GM23338 (cell line): ENCODE results near the gene SNUPN.

Experiments used
- CREB1 ChIP-seq: fragments of 250-450 bp; sonication (Bioruptor Pico); IDR thresholded peaks from 2 replicates; pipeline ENCODE4 v1.5.0; 2020; ENCODE audit warnings: low read depth, mild to moderate bottlenecking, moderate library complexity
- EZH2phosphoT487 ChIP-seq: fragments of 200-600 bp; sonication (generic); IDR thresholded peaks from one replicate; pipeline ENCODE4 v1.8.1; 2018; ENCODE audit warnings: antibody characterized with exemption; ENCODE audit not compliant: unreplicated experiment
- JUNB ChIP-seq: IDR thresholded peaks from one replicate; pipeline ENCODE4 v1.6.1; 2016; ENCODE audit warnings: antibody characterized with exemption; ENCODE audit not compliant: unreplicated experiment
- NANOG ChIP-seq: IDR thresholded peaks from 2 replicates; pipeline ENCODE4 v1.6.1; 2016; ENCODE audit warnings: antibody characterized with exemption, borderline replicate concordance
- POLR2AphosphoS5 ChIP-seq: IDR thresholded peaks from 2 replicates; pipeline ENCODE4 v1.6.1; 2016; ENCODE audit warnings: antibody characterized with exemption, low read depth
- STAT1 ChIP-seq: IDR thresholded peaks from one replicate; pipeline ENCODE4 v1.6.1; 2016; ENCODE audit warnings: antibody characterized with exemption; ENCODE audit not compliant: unreplicated experiment
- TF ChIP-seq, protein P1 (sequence below), 2 experiments: fragments of 200-600 bp in 1 of 2; sonication (generic) in 1 of 2; conservative IDR thresholded peaks; 2 replicates each; pipeline versions ENCODE4 v1.5.1 to v1.6.1; 2016 to 2017; ENCODE audit warnings: antibody characterized with exemption in 2 of 2, low read depth in 2 of 2, mild to moderate bottlenecking in 2 of 2, moderate library complexity in 1 of 2
- TF ChIP-seq, protein P2 (sequence below): IDR thresholded peaks from one replicate; pipeline ENCODE4 v1.6.1; 2018; ENCODE audit warnings: antibody characterized with exemption; ENCODE audit not compliant: unreplicated experiment
- TF ChIP-seq, protein P3 (sequence below): IDR thresholded peaks from 2 replicates; pipeline ENCODE4 v1.6.1; 2016; ENCODE audit warnings: antibody characterized with exemption

DNA sequence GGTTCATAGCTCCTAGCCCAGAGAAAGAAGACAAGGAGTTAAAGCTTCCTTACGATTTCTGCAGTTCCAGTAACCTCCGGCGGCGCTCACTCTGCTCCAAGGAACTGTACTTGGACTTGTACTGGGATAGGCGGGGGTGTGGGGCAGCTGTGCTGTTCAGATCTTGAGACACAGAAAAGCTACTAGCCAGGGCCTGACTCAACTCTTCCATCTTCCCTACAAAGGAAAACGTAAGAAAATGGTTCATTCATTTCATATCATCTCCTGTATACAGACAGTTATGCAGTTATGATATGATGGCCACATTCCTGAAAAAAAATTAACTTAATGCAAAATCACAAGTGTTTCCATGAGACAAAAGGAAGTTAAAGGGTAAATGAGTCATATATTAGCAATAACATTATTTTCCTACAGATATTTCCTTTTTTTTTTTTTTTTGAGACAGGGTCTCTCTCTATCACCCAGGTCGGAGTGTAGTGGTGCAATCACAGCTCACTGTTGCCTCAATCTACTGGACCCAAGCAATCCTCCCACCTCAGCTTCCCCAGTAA is 4.6 kb downstream of the SNUPN start:
- TF ChIP-seq, protein P1, sequence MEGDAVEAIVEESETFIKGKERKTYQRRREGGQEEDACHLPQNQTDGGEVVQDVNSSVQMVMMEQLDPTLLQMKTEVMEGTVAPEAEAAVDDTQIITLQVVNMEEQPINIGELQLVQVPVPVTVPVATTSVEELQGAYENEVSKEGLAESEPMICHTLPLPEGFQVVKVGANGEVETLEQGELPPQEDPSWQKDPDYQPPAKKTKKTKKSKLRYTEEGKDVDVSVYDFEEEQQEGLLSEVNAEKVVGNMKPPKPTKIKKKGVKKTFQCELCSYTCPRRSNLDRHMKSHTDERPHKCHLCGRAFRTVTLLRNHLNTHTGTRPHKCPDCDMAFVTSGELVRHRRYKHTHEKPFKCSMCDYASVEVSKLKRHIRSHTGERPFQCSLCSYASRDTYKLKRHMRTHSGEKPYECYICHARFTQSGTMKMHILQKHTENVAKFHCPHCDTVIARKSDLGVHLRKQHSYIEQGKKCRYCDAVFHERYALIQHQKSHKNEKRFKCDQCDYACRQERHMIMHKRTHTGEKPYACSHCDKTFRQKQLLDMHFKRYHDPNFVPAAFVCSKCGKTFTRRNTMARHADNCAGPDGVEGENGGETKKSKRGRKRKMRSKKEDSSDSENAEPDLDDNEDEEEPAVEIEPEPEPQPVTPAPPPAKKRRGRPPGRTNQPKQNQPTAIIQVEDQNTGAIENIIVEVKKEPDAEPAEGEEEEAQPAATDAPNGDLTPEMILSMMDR (conservative IDR thresholded peaks at IDR 0.05; ENCODE audit: low read depth in 2 of 2): no peak
- TF ChIP-seq NANOG: no peak
- no peak for TF ChIP-seq EZH2phosphoT487
- no peak for TF ChIP-seq CREB1 (CRISPR knock-in tag)
- TF ChIP-seq, protein P2, sequence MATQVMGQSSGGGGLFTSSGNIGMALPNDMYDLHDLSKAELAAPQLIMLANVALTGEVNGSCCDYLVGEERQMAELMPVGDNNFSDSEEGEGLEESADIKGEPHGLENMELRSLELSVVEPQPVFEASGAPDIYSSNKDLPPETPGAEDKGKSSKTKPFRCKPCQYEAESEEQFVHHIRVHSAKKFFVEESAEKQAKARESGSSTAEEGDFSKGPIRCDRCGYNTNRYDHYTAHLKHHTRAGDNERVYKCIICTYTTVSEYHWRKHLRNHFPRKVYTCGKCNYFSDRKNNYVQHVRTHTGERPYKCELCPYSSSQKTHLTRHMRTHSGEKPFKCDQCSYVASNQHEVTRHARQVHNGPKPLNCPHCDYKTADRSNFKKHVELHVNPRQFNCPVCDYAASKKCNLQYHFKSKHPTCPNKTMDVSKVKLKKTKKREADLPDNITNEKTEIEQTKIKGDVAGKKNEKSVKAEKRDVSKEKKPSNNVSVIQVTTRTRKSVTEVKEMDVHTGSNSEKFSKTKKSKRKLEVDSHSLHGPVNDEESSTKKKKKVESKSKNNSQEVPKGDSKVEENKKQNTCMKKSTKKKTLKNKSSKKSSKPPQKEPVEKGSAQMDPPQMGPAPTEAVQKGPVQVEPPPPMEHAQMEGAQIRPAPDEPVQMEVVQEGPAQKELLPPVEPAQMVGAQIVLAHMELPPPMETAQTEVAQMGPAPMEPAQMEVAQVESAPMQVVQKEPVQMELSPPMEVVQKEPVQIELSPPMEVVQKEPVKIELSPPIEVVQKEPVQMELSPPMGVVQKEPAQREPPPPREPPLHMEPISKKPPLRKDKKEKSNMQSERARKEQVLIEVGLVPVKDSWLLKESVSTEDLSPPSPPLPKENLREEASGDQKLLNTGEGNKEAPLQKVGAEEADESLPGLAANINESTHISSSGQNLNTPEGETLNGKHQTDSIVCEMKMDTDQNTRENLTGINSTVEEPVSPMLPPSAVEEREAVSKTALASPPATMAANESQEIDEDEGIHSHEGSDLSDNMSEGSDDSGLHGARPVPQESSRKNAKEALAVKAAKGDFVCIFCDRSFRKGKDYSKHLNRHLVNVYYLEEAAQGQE: no peak
- TF ChIP-seq STAT1: no peak
- TF ChIP-seq POLR2AphosphoS5: no peak
- TF ChIP-seq JUNB: no peak
- TF ChIP-seq, protein P3, sequence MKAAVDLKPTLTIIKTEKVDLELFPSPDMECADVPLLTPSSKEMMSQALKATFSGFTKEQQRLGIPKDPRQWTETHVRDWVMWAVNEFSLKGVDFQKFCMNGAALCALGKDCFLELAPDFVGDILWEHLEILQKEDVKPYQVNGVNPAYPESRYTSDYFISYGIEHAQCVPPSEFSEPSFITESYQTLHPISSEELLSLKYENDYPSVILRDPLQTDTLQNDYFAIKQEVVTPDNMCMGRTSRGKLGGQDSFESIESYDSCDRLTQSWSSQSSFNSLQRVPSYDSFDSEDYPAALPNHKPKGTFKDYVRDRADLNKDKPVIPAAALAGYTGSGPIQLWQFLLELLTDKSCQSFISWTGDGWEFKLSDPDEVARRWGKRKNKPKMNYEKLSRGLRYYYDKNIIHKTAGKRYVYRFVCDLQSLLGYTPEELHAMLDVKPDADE: no peak
